Smooth muscle cell of trachea (primary cell): Measurements from ENCODE around the gene SLC28A2. TPM values are rescaled to one million over a fixed set of nuclear protein-coding genes. Genes with fewer than 3 reads are reported as not detected.

ENCODE experiments used
- total RNA-seq: library from RNA; depleted of rRNA; stranded (reverse); fragments of >200 nt; gene quantifications from 2 replicates; pipeline ENCODE4 v1.2.1, GENCODE V29; 2014

Gene SLC28A2
- not detected in 2 replicates for total RNA-seq

GRCh38 chr15:45251888-45252287 is at the start of gene SLC28A2:
Gene SLC28A2, plus strand, starts transcription at chr15:45252234. Its CDS starts 982 bp downstream, at chr15:45253216.

Other genes starting within 250 kb of the SLC28A2 start
- gene SORD, start 229.0 kb upstream of the SLC28A2 start, total RNA-seq: 12.4 and 16.6 TPM in 2 replicates
- 0.17 TPM in 1 of 2 replicates, not detected in the other for gene DUOX2, start 138.1 kb upstream of the SLC28A2 start, total RNA-seq
- gene DUOXA2, start 137.9 kb upstream of the SLC28A2 start, total RNA-seq: not detected in 2 replicates
- gene DUOXA1, start 122.4 kb upstream of the SLC28A2 start, total RNA-seq: 0.17 TPM in 1 of 2 replicates, not detected in the other
- under 0.01 and 0.99 TPM in 2 replicates for gene DUOX1, start 122.2 kb upstream of the SLC28A2 start, total RNA-seq
- gene SHF, start 64.3 kb upstream of the SLC28A2 start, total RNA-seq: 2.5 and 4.3 TPM in 2 replicates
- 0.17 and 0.44 TPM in 2 replicates for gene GATM, start 126.3 kb downstream of the SLC28A2 start, total RNA-seq